ENCODE measurements around the gene CARD9. TPM values are rescaled to one million over a fixed set of nuclear protein-coding genes. Genes with fewer than 3 reads are reported as not detected.

Gene CARD9
- total RNA-seq, 1 experiment from 2014 or later = 14.0 TPM

GRCh38 chr9:136334541-136334940 lies 38.9 kb downstream of the CARD9 start:
- no peak overlapping the region for H2AFZ ChIP-seq
- CTCF ChIA-PET = no interaction called here

DNA sequence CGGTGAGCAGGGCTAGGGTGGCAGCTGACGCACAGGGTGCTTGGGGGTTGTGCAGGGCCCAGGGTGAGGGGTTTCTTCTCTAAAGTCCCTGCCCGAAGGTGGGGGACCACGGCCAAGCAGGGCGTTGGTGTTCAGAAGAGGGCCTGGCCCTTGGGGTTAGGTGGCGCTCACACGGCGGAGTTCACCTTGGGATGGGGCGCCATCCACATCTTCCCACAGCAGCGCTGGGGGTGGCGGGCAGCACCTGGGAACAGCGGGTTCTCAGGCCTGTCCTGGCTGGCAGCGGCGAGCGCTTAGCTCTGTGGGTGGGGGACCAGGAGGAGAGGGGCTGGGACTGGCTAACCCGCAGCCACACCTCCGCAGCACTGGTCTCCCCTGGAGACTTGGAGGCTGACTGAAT lies 40.0 kb downstream of the CARD9 start:
- Histone ChIP-seq H3K27me3 (ENCODE audit: insufficient read depth, low read depth) (no peaks in the 10 kb centered on the region), H3K79me2 (ENCODE audit: low read depth) (no peaks in the 10 kb centered on the region), H3K9me3 (ENCODE audit: insufficient read depth, low read depth) (no peaks in the 10 kb centered on the region), H3K36me3 (ENCODE audit: low read depth) (no peaks in the 10 kb centered on the region), H3K4me3 (no peak overlapping the region), H3F3A (ENCODE audit: insufficient read depth, low read depth) (no peaks in the 10 kb centered on the region), H3K9me2 (ENCODE audit: insufficient read depth) (no peaks in the 10 kb centered on the region), H2AFZ (no peak overlapping the region), H3K4me1 (replicated peaks; ENCODE audit: insufficient read depth) (peaks cover 4% of the 10 kb centered on the region; the same call in 1 of the 2 replicates), H3K4me2 (no peak overlapping the region), H4K20me1 (ENCODE audit: insufficient read depth) (peaks cover 3% of the 10 kb centered on the region; the same call in 1 of the 2 replicates), H3K27ac (no peak overlapping the region)
- no peak for DNase-seq
- no TSS peak for BruUV-seq (replicated peaks)
- ChIA-PET CTCF (no interaction called here), POLR2A (ENCODE audit: unreplicated experiment) (no interaction called here)
- intact Hi-C loops (cut with micrococcal nuclease; ENCODE audit: unreplicated experiment) = no loop called here
- TF ChIP-seq CTCF (conservative IDR thresholded peaks at IDR 0.05) (no peak), EZH2 (IDR thresholded peaks at IDR 0.05; ENCODE audit: low read depth) (no peak)

More at GRCh38 chr9:136334541-136334940, 38.9 kb downstream of the CARD9 start:
- intact Hi-C loops (cut with micrococcal nuclease; ENCODE audit: unreplicated experiment) = no loop called here
- Histone ChIP-seq H3F3A (ENCODE audit: insufficient read depth, low read depth) (no peaks in the 10 kb centered on the region), H3K4me2 (no peak overlapping the region), H3K9me3 (ENCODE audit: insufficient read depth, low read depth) (no peaks in the 10 kb centered on the region), H3K27ac (no peak overlapping the region), H3K4me3 (no peak overlapping the region), H3K79me2 (ENCODE audit: low read depth) (no peaks in the 10 kb centered on the region), H3K4me1 (replicated peaks; ENCODE audit: insufficient read depth) (no peaks in the 10 kb centered on the region), H3K9me2 (ENCODE audit: insufficient read depth) (no peaks in the 10 kb centered on the region), H3K27me3 (ENCODE audit: insufficient read depth, low read depth) (no peaks in the 10 kb centered on the region), H4K20me1 (ENCODE audit: insufficient read depth) (no peaks in the 10 kb centered on the region), H3K36me3 (ENCODE audit: low read depth) (no peaks in the 10 kb centered on the region)
- POLR2A ChIA-PET (ENCODE audit: unreplicated experiment) = no interaction called here
- TF ChIP-seq CTCF (conservative IDR thresholded peaks at IDR 0.05) (no peak), EZH2 (IDR thresholded peaks at IDR 0.05; ENCODE audit: low read depth) (no peak)
- DNase-seq = no peak
- no TSS peak for BruUV-seq (replicated peaks)

- no peaks in the 10 kb centered on the region for H3F3A ChIP-seq (ENCODE audit: insufficient read depth, low read depth)
- H3K4me1 ChIP-seq (replicated peaks; ENCODE audit: insufficient read depth) = peaks cover 8% of the 10 kb centered on the region; the same call in 1 of the 2 replicates
- no peaks in the 10 kb centered on the region for H3K79me2 ChIP-seq (ENCODE audit: low read depth)
- H3K27me3 ChIP-seq (ENCODE audit: insufficient read depth, low read depth) = no peaks in the 10 kb centered on the region
- no TSS peak for BruUV-seq (replicated peaks)
- no peaks in the 10 kb centered on the region for H3K9me2 ChIP-seq (ENCODE audit: insufficient read depth)
- no peak overlapping the region for H3K27ac ChIP-seq
- CTCF ChIA-PET = no interaction called here
- H2AFZ ChIP-seq = no peak overlapping the region
- intact Hi-C loops (cut with micrococcal nuclease; ENCODE audit: unreplicated experiment) = no loop called here
- TF ChIP-seq EZH2 (IDR thresholded peaks at IDR 0.05; ENCODE audit: low read depth) (no peak), CTCF (conservative IDR thresholded peaks at IDR 0.05) (no peak)
- H4K20me1 ChIP-seq (ENCODE audit: insufficient read depth) = peaks cover 5% of the 10 kb centered on the region; the same call in 1 of the 2 replicates
- H3K36me3 ChIP-seq (ENCODE audit: low read depth) = no peaks in the 10 kb centered on the region
- H3K4me3 ChIP-seq = no peak overlapping the region
- POLR2A ChIA-PET (ENCODE audit: unreplicated experiment) = interaction anchor here (0.5 kb wide), 1 partner anchor 228 kb away, joined by 5 read pairs; no protein-coding TSS in a partner anchor
- H3K4me2 ChIP-seq = no peak overlapping the region
- no peak for DNase-seq
- H3K9me3 ChIP-seq (ENCODE audit: insufficient read depth, low read depth) = no peaks in the 10 kb centered on the region
These were observed 40.4 kb downstream of the CARD9 start for GRCh38 chr9:136333045-136333444.

Measured in PC-9 (cell line).